GM21717 (cell line): ENCODE measurements around the gene OR2T33.
"Not testable (repeated sequence)": the region's sequence is repeated elsewhere in the genome, so short reads cannot be mapped to it uniquely, and the experiment has no call there.

ENCODE experiments used
- ATAC-seq: cut with Tn5 transposase; IDR thresholded peaks from one replicate; pipeline ENCODE4 v1.9.1; 2021; ENCODE audit warnings: mild to moderate bottlenecking, moderate library complexity; ENCODE audit not compliant: unreplicated experiment

The OR2T33 gene, protein sequence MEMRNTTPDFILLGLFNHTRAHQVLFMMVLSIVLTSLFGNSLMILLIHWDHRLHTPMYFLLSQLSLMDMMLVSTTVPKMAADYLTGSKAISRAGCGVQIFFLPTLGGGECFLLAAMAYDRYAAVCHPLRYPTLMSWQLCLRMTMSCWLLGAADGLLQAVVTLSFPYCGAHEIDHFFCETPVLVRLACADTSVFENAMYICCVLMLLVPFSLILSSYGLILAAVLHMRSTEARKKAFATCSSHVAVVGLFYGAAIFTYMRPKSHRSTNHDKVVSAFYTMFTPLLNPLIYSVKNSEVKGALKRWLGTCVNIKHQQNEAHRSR

GRCh38 chr1:248277876-248278275, at the start of gene OR2T33:
Gene OR2T33, minus strand, starts transcription at chr1:248277976. Its CDS starts 4,162 bp downstream, at chr1:248273814.
- ATAC-seq: no peak

- no peak for ATAC-seq
Observed at GRCh38 chr1:248324468-248324867, 46.7 kb upstream of the OR2T33 start, which contains the start of gene OR2M7. Gene OR2M7, minus strand, starts transcription at chr1:248324568. Its CDS starts 0 bp downstream, at chr1:248324568.

GRCh38 chr1:248316796-248317195, 39.0 kb upstream of the OR2T33 start:
- no peak for ATAC-seq

- ATAC-seq: not testable (repeated sequence)
Observed at GRCh38 chr1:248306740-248307139, 29.0 kb upstream of the OR2T33 start.

DNA sequence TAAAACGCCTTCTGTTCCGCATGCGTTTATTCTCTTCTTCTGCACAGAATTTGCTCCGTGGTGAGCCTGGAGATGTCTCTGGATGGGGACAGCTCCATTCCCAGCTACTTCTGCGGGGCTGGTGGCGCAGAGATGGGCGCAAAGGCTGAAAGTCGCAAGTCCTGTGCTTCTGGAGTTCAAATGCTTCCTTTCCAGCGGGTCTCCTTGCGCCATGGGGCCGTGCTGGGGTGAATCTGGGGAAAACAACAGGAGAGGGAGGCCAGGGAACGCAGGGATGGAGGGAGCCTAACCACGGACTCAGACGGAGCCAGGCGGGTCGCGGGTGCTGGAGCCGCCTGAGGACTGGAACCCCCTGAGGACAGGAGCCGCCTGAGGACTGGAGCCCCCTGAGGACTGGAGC, 28.3 kb upstream of the OR2T33 start:
- ATAC-seq: no peak

DNA sequence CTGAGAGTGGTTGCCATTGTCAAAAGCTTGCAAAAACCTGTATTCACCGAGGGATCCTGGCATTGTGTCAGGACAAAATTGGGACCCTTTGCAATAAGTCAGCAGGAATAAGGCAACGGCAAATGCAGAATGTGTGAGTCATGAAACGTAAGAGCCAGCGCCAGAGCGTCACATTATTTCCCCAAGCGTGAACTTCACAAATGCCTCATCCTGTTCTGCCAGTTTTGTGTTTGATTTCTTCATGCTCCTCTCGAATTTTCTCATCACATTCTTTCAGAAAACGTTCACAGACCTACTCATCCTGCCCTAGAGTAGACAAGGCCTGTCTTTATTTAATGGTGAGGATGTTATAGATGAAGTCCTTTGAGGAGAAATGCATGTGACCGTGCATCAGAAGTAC, 27.9 kb upstream of the OR2T33 start:
- ATAC-seq: not testable (repeated sequence)

GRCh38 chr1:248303324-248303723, 25.5 kb upstream of the OR2T33 start, which contains the start of gene OR2T12:
Gene OR2T12, minus strand, starts transcription at chr1:248303424. Its CDS starts 7,846 bp downstream, at chr1:248295578.
- ATAC-seq: no peak

DNA sequence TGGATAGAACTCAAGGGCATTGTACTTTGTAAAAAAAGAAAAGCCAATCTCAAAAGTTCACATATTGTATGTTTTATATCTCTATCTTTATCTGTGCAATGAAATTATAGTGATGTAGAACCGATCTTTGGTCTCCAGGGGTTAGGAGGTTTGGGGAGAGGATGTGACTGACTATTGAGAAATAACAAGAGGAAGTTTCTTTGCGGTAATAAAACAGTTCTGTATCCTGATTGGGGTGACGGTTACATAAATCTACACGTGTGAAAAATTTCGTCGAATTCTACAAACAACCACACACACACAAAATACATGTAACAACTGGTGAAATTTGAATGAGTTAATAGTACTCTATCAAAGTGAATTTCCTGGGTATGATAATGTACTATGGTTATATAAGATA, 10.6 kb upstream of the OR2T33 start:
- ATAC-seq: no peak

DNA sequence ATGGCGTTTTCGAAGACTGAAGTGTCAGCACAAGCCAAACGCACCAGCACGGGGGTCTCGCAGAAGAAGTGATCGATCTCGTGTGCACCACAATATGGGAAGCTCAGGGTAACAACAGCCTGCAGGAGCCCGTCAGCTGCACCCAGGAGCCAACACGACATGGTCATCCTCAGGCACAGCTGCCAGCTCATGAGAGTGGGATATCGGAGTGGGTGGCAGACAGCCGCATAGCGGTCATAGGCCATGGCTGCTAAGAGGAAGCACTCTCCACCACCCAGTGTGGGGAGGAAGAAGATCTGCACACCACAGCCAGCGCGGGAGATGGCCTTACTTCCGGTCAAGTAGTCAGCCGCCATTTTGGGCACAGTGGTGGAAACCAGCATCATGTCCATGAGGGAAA, 4.6 kb downstream of the OR2T33 start:
- not testable (repeated sequence) for ATAC-seq

DNA sequence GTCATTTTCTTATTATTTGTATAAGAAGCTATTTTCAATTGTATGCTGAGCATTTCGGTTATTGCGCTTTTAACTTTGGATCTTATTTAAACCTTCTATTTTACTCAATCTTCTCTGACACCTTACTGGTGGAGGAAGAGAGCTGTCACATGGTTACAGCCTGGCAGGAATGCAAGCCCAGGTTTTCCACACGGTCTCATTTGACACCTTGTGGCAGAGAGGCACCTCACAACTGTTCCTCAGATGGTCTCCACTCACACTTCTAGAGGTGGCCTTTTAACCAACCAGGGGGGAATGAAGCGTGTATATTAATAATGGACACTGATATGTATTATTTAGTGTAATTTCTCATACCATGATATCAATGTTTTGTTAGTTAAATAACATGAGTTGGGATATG, 9.6 kb downstream of the OR2T33 start:
- ATAC-seq: no peak

GRCh38 chr1:248259309-248259708, 18.5 kb downstream of the OR2T33 start:
- not testable (repeated sequence) for ATAC-seq

- peak; percentile 92 for ATAC-seq
Observed at GRCh38 chr1:248243204-248243603, 34.6 kb downstream of the OR2T33 start.

DNA sequence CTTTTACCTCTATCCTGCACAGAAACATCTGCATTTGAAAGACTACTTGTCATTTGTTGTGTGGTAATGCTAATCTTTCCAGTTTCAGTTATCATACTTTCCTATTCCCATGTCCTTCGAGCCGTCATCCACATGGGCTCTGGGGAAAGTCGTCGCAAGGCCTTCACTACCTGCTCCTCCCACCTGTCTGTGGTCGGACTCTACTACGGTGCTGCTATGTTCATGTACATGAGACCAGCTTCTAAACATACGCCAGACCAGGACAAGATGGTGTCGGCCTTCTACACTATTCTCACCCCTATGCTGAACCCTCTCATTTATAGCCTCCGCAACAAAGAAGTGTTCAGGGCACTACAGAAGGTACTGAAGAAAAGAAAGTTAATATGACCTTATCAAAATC, 38.3 kb downstream of the OR2T33 start:
- no peak for ATAC-seq

DNA sequence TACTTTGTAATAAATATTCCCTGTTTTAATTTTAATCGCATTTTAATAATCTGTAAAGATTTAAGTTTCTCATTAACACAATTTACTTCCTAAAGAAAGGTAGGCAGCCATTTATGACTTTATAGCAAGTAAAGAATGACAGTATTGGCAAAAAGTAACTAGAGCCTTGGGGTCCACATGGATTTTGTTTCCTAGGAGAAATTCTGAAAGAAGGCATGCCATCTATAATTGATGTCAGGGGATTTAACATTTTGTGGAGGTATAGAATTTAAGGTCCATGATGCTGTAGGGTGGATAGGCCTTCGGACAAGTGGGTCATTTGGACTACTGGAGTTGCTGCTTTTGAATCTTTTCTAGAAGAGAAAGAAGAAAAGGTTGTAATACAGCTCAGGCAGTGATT, 46.7 kb downstream of the OR2T33 start, which contains the start of gene OR2M4:
Gene OR2M4, plus strand, starts transcription at position 301 of the 400 bp plus-strand sequence. CDS start 7,512 bp downstream, outside the sequence.
- ATAC-seq: no peak

GRCh38 chr1:248229360-248229908, 48.3 kb downstream of the OR2T33 start:
- ATAC-seq: no peak

GRCh38 chr1:248225537-248225936, 52.2 kb downstream of the OR2T33 start:
- ATAC-seq: no peak
